Choroid plexus epithelial cell (primary cell): ENCODE measurements around the gene COX10.
"Not testable (repeated sequence)": the region's sequence is repeated elsewhere in the genome, so short reads cannot be mapped to it uniquely, and the experiment has no call there.

Source experiments
- DNase-seq: peaks from one replicate; pipeline ENCODE4 v3.0.0-alpha.2; 2010; ENCODE audit warnings: low read depth
- H3K4me3 ChIP-seq: 2 replicates; pipeline ENCODE4 v1.5.1; 2011; ENCODE audit warnings: low read depth, mild to moderate bottlenecking, control low read depth, low read length, moderate library complexity
- CTCF ChIP-seq: conservative IDR thresholded peaks from 2 replicates; pipeline ENCODE4 v1.5.1; 2011; ENCODE audit warnings: low read depth, mild to moderate bottlenecking, control low read depth, inconsistent platforms, low read length, moderate library complexity

COX10 gene

GRCh38 chr17:14153374-14153773 lies 84.1 kb downstream of the COX10 start:
- no peak for DNase-seq
- TF ChIP-seq CTCF: no peak
- H3K4me3 ChIP-seq: no peak overlapping the region

DNA sequence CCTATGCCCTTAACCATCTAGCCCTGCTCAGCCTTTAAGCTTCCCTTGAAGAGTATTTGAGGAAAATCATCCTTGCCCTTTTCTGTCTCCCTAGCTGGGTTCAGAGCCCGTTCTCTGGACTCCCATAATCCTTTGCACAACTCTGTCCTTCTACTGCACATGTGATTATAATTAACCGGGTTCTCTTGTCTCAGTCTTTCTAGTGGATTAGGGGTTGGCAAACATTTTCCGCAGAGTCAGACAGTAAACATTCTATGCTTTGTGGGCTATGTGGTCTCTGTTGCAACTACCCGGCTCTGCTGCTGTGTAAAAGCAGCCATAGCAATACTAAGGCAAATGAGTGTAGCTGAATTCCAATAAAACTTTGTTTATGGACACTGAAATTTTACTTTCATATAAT lies 87.4 kb downstream of the COX10 start:
- no peak for TF ChIP-seq CTCF
- DNase-seq: peak; percentile 40
- no peak overlapping the region for H3K4me3 ChIP-seq

DNA sequence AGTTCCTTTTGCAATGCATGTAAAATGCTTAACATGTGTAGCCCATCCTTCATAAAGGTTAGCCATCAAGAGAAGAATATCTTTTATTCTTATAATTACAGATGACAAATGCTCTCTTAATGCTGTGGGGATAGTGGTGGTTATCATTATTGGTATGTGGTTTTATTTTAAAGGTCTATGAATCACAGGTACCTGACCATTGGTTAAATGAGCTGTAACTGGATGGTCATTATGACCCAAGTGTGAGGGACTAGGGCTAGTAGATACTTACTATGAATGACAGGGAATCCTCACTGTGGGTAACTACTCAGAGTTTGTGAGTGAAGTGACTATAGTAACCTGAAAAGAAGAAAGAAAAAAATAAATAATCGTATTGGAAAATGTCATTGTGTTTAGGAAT lies 88.5 kb downstream of the COX10 start:
- DNase-seq: no peak
- H3K4me3 ChIP-seq: no peak overlapping the region
- TF ChIP-seq CTCF: no peak

- no peak overlapping the region for H3K4me3 ChIP-seq
- TF ChIP-seq CTCF: no peak
- DNase-seq: no peak
Measured at GRCh38 chr17:14158707-14159106, 89.4 kb downstream of the COX10 start.

- no peak for TF ChIP-seq CTCF
- H3K4me3 ChIP-seq: no peak overlapping the region
- DNase-seq: no peak
Measured at GRCh38 chr17:14161419-14161818, 92.1 kb downstream of the COX10 start.

- no peak for TF ChIP-seq CTCF
- H3K4me3 ChIP-seq: no peak overlapping the region
- no peak for DNase-seq
Measured at GRCh38 chr17:14165616-14166015, 96.3 kb downstream of the COX10 start.

GRCh38 chr17:14167831-14168230 lies 98.5 kb downstream of the COX10 start:
- not testable (repeated sequence) for DNase-seq, H3K4me3 ChIP-seq

GRCh38 chr17:14168582-14168981 lies 99.3 kb downstream of the COX10 start:
- H3K4me3 ChIP-seq: no peak overlapping the region
- DNase-seq: no peak
- TF ChIP-seq CTCF: no peak
